Measurements from ENCODE around the gene PSMB7. TPM values are rescaled to one million over a fixed set of nuclear protein-coding genes. Genes with fewer than 3 reads are reported as not detected.

The PSMB7 gene
- total and polyA plus RNA-seq, 2 of the 8 experiments (the other 6 are each of a cell fraction or from before 2014, with no cell fraction given), result 222 to 357 TPM

- H3K14ac ChIP-seq (ENCODE audit: insufficient read length), result no peak overlapping the region
- no peak overlapping the region for H4K91ac ChIP-seq (replicated peaks; ENCODE audit: insufficient read length, low read length)
- H2AK5ac ChIP-seq (ENCODE audit: low read depth, low read length), result no peak overlapping the region
- H4K20me1 ChIP-seq (replicated peaks in 1 of 2; ENCODE audit: control insufficient read depth in 1 of 2, insufficient read depth in 2 of 2, low read length in 2 of 2), result peaks cover 3 to 15% of the 10 kb centered on the region in 2 experiments
- 97% methylated on average over 12 of the region's 12 CpGs; no CpG with 5 or more reads in 1 of the 2 experiments for WGBS, 2 experiments (ENCODE audit: extremely low coverage in 1 of 2, insufficient coverage in 1 of 2, insufficient read length in 1 of 2, insufficient replicate concordance in 2 of 2, low coverage in 1 of 2, low lambda C conversion rate in 2 of 2, missing lambda C conversion rate in 1 of 2)
- H2BK5ac ChIP-seq (ENCODE audit: low read depth, low read length), result no peak overlapping the region
- H3K4me2 ChIP-seq (ENCODE audit: insufficient read depth in 1 of 2, low read depth in 2 of 2, low read length in 2 of 2), result no peak overlapping the region
- no peak overlapping the region for H4K5ac ChIP-seq (ENCODE audit: insufficient read length, low read depth, low read length)
- 0 out of 2 replicates have a peak, but pooled peaks have one; percentile 16 for TF ChIP-seq POLR2AphosphoS5 (IDR thresholded peaks at IDR 0.05; ENCODE audit: low read depth, low read length)
- no peak for TF ChIP-seq MAX (IDR thresholded peaks at IDR 0.05)
- DNase-seq (ENCODE audit: low read depth in 1 of 2, low spot score in 2 of 2), result no peak
- peaks cover 0 to 4% (median 0%) of the 10 kb centered on the region in 4 experiments; a peak in 1 of 7 replicates for H3K4me1 ChIP-seq (replicated peaks in 1 of 4; ENCODE audit: control insufficient read depth in 3 of 4, insufficient read depth in 4 of 4, low read length in 3 of 4)
- H3K4me3 ChIP-seq (ENCODE audit: extremely low read depth in 1 of 4, insufficient read depth in 2 of 4, low read depth in 3 of 4, low read length in 4 of 4), result no peak overlapping the region
- no peak overlapping the region for H3K9ac ChIP-seq (replicated peaks in 1 of 4; ENCODE audit: extremely low read depth in 1 of 4, low read depth in 3 of 4, low read length in 3 of 4)
- peaks cover 9 to 40% (median 18%) of the 10 kb centered on the region in 4 experiments for H3K36me3 ChIP-seq (ENCODE audit: control insufficient read depth in 2 of 4, insufficient read depth in 4 of 4, low read length in 3 of 4)
- H3K18ac ChIP-seq (ENCODE audit: extremely low read depth, low read length), result no peak overlapping the region
- no peaks in the 10 kb centered on the region for H3K9me3 ChIP-seq (ENCODE audit: insufficient read depth in 2 of 2, low read depth in 1 of 2, low read length in 1 of 2)
- no peak for FAIRE-seq
- H4K8ac ChIP-seq (ENCODE audit: extremely low read depth, insufficient read depth, low read length), result no peak overlapping the region
- no peak overlapping the region for H2AFZ ChIP-seq (ENCODE audit: low read length)
- H3K27me3 ChIP-seq (replicated peaks in 1 of 4; ENCODE audit: control insufficient read depth in 3 of 4, extremely low read depth in 1 of 4, insufficient read depth in 3 of 4, low read length in 3 of 4), result no peaks in the 10 kb centered on the region
- no peaks in the 10 kb centered on the region for H3K79me2 ChIP-seq (ENCODE audit: control insufficient read depth in 1 of 2, insufficient read depth in 2 of 2, low read length in 2 of 2)
- no peak overlapping the region for H2BK20ac ChIP-seq (ENCODE audit: low read length)
- H3K23ac ChIP-seq (ENCODE audit: insufficient read length), result no peak overlapping the region
- H2BK12ac ChIP-seq (ENCODE audit: low read depth, low read length), result no peak overlapping the region
- no peaks in the 10 kb centered on the region; the same call in 1 of the 2 replicates for H3K79me1 ChIP-seq (ENCODE audit: low read depth, low read length)
- ChIA-PET POLR2A (ENCODE audit: partially characterized antibody) (interaction anchor here (1.2 to 4.1 kb wide), 3 partner anchors 8 to 13 kb away, joined by 3 to 15 read pairs (median 3); no protein-coding TSS in a partner anchor), CTCF (ENCODE audit: partially characterized antibody) (interaction anchor here (0.7 to 1.6 kb wide), 2 partner anchors 216 to 222 kb away, joined by 3 to 4 read pairs; no protein-coding TSS in a partner anchor)
- H2BK120ac ChIP-seq (replicated peaks; ENCODE audit: low read depth, low read length), result no peak overlapping the region
- H3K4ac ChIP-seq (replicated peaks; ENCODE audit: insufficient read length, low read depth, low read length), result no peak overlapping the region
- no peak overlapping the region for H3K56ac ChIP-seq (replicated peaks; ENCODE audit: insufficient read length, low read depth, low read length)
- H3K27ac ChIP-seq (ENCODE audit: low read depth, low read length), result no peak overlapping the region
- H2BK15ac ChIP-seq (ENCODE audit: low read length), result no peak overlapping the region
- no peaks in the 10 kb centered on the region for H3K23me2 ChIP-seq (ENCODE audit: low read depth, low read length)
Measured at GRCh38 chr9:124348831-124349230, 66.4 kb downstream of the PSMB7 start.

Data from H1 (cell line).